ENCODE data around the gene CAPN11.

DNA sequence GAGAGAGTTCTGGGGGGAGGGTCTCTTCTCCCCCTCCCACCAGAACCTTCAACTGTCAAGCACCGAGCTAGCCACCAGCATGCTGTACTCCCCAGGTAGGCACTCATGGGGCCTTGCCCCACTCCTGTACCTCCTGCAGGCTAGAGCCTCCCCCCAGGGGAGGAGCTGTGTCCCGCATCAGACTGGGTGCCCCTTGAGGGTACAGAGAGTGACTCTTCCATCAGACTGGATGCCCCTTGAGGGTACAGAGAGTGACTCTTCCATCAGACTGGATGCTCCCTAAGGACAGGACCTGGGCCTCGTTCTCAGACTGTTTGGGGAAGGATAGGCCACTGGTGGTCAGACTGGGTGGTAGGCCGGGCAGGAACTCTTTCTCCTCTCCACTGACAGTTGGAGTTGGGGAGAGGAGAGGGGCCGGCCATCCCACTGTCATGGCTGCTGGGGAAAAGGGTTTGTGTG is at the start of gene CAPN11:
- TF ChIP-seq POLR2AphosphoS5 (IDR thresholded peaks at IDR 0.05; ENCODE audit: low read depth, low read length) (no peak), SIN3A (IDR thresholded peaks at IDR 0.05; ENCODE audit: borderline replicate concordance, insufficient read depth, low read length) (no peak), TAF1 (IDR thresholded peaks at IDR 0.05; ENCODE audit: borderline replicate concordance, insufficient read depth, low read length) (no peak)
- TF ChIP-seq, protein P1, sequence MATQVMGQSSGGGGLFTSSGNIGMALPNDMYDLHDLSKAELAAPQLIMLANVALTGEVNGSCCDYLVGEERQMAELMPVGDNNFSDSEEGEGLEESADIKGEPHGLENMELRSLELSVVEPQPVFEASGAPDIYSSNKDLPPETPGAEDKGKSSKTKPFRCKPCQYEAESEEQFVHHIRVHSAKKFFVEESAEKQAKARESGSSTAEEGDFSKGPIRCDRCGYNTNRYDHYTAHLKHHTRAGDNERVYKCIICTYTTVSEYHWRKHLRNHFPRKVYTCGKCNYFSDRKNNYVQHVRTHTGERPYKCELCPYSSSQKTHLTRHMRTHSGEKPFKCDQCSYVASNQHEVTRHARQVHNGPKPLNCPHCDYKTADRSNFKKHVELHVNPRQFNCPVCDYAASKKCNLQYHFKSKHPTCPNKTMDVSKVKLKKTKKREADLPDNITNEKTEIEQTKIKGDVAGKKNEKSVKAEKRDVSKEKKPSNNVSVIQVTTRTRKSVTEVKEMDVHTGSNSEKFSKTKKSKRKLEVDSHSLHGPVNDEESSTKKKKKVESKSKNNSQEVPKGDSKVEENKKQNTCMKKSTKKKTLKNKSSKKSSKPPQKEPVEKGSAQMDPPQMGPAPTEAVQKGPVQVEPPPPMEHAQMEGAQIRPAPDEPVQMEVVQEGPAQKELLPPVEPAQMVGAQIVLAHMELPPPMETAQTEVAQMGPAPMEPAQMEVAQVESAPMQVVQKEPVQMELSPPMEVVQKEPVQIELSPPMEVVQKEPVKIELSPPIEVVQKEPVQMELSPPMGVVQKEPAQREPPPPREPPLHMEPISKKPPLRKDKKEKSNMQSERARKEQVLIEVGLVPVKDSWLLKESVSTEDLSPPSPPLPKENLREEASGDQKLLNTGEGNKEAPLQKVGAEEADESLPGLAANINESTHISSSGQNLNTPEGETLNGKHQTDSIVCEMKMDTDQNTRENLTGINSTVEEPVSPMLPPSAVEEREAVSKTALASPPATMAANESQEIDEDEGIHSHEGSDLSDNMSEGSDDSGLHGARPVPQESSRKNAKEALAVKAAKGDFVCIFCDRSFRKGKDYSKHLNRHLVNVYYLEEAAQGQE (IDR thresholded peaks at IDR 0.05; ENCODE audit: insufficient read depth in 1 of 2, low read depth in 2 of 2, low read length in 2 of 2), result no peak

Data from PFSK-1 (cell line).